ENCODE data around the gene PLPPR1. TPM values are rescaled to one million over a fixed set of nuclear protein-coding genes. Genes with fewer than 3 reads are reported as not detected.

Gene PLPPR1
- total and polyA plus RNA-seq, 2 experiments from 2014 or later, result 1.3 to 3.7 TPM

GRCh38 chr9:101225271-101225670 lies 196.7 kb downstream of the PLPPR1 start (continued):
- no peak for TF ChIP-seq ETS1 (IDR thresholded peaks at IDR 0.05)
- no peak for TF ChIP-seq ZNF331 (CRISPR knock-in tag; IDR thresholded peaks at IDR 0.05; ENCODE audit: low read depth)

GRCh38 chr9:101226161-101226560 lies 197.6 kb downstream of the PLPPR1 start:
- peaks cover 10% of the 10 kb centered on the region for H3K4me1 ChIP-seq (ENCODE audit: insufficient read depth)
- no peaks in the 10 kb centered on the region for H3K36me3 ChIP-seq (ENCODE audit: insufficient read depth)
- TF ChIP-seq NANOG (IDR thresholded peaks at IDR 0.05; ENCODE audit: borderline replicate concordance), result no peak
- no peak for TF ChIP-seq STAT1 (IDR thresholded peaks at IDR 0.05; ENCODE audit: unreplicated experiment)
- no peak for TF ChIP-seq ZNF331 (CRISPR knock-in tag; IDR thresholded peaks at IDR 0.05; ENCODE audit: low read depth)
- TF ChIP-seq ETS1 (IDR thresholded peaks at IDR 0.05), result no peak
- no peak for TF ChIP-seq CTCF (conservative IDR thresholded peaks at IDR 0.05; ENCODE audit: low read depth in 2 of 2)
- no peak for TF ChIP-seq REST (IDR thresholded peaks at IDR 0.05; ENCODE audit: unreplicated experiment)
- TF ChIP-seq EZH2phosphoT487 (IDR thresholded peaks at IDR 0.05; ENCODE audit: unreplicated experiment), result no peak
- TF ChIP-seq CREB1 (CRISPR knock-in tag; IDR thresholded peaks at IDR 0.05; ENCODE audit: low read depth), result no peak
- TF ChIP-seq POLR2AphosphoS5 (IDR thresholded peaks at IDR 0.05; ENCODE audit: low read depth), result no peak
- no peak for TF ChIP-seq ZNF114 (CRISPR knock-in tag; IDR thresholded peaks at IDR 0.05)
- TF ChIP-seq EZH2 (IDR thresholded peaks at IDR 0.05; ENCODE audit: low read depth, unreplicated experiment), result no peak
- no peak for TF ChIP-seq ZNF462 (CRISPR knock-in tag; IDR thresholded peaks at IDR 0.05)
- H3K27me3 ChIP-seq (ENCODE audit: insufficient read depth), result no peaks in the 10 kb centered on the region
- Mint-ChIP-seq H3K4me1 (peaks cover 16% of the 10 kb centered on the region), H3K36me3 (ENCODE audit: low read depth) (no peaks in the 10 kb centered on the region), H3K27ac (no peak overlapping the region), H3K9me3 (no peaks in the 10 kb centered on the region), H3K4me3 (no peak overlapping the region), H3K27me3 (ENCODE audit: insufficient read depth, low read depth, poor library complexity) (no peaks in the 10 kb centered on the region)
- ATAC-seq (no peak), DNase-seq (ENCODE audit: low spot score) (no peak)
- no peak overlapping the region for H2AFZ ChIP-seq
- no peak overlapping the region for H3K4me2 ChIP-seq
- H3K79me2 ChIP-seq (replicated peaks; ENCODE audit: insufficient read depth), result no peaks in the 10 kb centered on the region
- no peaks in the 10 kb centered on the region for H3F3A ChIP-seq (replicated peaks; ENCODE audit: low read depth)
- H3K4me3 ChIP-seq, result no peak overlapping the region
- H4K20me1 ChIP-seq (replicated peaks; ENCODE audit: insufficient read depth), result no peaks in the 10 kb centered on the region
- H3K9me2 ChIP-seq (ENCODE audit: insufficient read depth), result no peaks in the 10 kb centered on the region
- H3K27ac ChIP-seq (ENCODE audit: low read depth), result no peak overlapping the region

Data from GM23338 (cell line).